GM18520 (cell line): Measurements from ENCODE around the gene ZNF761.

ENCODE experiments used
- ATAC-seq: cut with Tn5 transposase; IDR thresholded peaks from one replicate; pipeline ENCODE4 v1.9.1; 2021; ENCODE audit not compliant: unreplicated experiment

The ZNF761 gene

DNA sequence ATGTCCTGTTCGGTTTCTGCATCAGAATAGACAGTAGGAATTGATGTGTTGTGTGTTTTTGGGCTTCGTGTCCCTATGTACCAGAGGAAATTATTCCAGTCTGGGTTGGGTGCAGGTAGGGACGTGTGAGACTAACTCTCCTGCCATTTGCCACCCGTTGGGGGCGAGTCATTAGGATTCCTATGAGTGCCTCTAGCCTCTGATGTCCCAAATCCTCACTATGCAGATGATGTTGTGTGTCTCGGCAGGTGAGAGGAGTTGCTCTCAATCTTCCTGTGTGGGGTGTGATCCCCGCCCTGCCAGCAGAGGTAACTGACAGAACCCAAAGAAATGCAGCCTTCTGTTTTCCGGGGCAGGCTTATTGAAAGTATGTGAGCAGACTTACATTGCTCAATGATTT, 74.9 kb downstream of the ZNF761 start:
- ATAC-seq, result no peak
